ENCODE measurements around the gene ATP8B1.

Gene ATP8B1

GRCh38 chr18:57791192-57791591, 11.9 kb downstream of the ATP8B1 start:
- no peak for FAIRE-seq

DNA sequence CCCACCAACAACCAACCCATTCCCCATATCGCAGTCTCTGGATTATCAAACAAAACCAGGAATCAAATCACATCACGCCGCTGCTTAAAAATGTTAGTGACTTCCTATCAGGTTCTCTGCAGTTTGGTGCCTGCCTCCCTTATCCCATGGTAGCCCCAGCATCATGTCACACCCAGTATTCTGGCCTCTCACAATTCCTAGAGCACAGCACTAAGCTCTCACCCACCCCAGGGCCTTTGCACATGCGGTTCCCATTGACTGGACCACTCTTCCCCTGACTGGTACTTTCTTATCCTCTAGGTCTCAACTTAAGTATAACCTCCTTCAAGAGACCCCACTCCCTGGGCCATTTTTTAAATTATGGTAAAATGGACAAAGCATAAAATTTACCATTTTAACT, 12.8 kb downstream of the ATP8B1 start:
- FAIRE-seq: no peak

- no peak for FAIRE-seq
Measured at GRCh38 chr18:57789759-57790158, 13.4 kb downstream of the ATP8B1 start.

DNA sequence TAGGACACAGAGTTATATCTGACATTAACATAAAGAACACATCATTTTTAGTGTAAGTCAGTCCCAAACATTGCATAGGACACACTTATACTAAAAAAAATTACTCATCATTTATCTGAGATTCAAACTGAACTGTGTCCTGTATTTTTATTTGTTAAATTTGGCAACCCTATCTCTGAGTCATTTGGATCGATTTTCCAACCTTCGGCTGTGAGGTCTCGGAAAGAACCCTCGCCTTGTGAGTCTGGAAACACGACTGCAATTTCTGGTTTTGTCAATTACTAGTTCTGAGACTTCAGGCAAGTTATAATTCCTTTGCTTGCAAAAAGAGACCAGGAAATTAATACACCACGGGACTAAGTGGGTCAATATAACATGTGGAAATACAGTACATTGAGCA, 14.0 kb downstream of the ATP8B1 start:
- no peak for FAIRE-seq

GRCh38 chr18:57787068-57787685, 15.9 kb downstream of the ATP8B1 start:
- FAIRE-seq: no peak

- no peak for FAIRE-seq
Measured at GRCh38 chr18:57785751-57786437, 17.2 kb downstream of the ATP8B1 start.

DNA sequence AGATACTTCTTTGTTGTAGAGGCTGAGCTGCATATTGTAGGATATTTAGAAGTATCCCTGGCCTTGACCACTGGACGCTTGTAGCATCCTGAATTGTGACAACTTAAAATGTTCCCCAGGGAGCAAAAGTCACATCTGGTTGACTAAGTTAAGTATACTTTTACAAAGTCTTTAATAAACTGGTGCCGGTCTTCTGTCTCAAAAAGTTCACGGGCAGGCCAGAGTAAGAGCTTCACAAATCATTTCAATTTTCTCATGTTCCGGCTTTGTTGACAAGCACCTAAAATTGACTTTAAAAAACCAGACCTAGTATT, 18.4 kb downstream of the ATP8B1 start:
- no peak for FAIRE-seq

DNA sequence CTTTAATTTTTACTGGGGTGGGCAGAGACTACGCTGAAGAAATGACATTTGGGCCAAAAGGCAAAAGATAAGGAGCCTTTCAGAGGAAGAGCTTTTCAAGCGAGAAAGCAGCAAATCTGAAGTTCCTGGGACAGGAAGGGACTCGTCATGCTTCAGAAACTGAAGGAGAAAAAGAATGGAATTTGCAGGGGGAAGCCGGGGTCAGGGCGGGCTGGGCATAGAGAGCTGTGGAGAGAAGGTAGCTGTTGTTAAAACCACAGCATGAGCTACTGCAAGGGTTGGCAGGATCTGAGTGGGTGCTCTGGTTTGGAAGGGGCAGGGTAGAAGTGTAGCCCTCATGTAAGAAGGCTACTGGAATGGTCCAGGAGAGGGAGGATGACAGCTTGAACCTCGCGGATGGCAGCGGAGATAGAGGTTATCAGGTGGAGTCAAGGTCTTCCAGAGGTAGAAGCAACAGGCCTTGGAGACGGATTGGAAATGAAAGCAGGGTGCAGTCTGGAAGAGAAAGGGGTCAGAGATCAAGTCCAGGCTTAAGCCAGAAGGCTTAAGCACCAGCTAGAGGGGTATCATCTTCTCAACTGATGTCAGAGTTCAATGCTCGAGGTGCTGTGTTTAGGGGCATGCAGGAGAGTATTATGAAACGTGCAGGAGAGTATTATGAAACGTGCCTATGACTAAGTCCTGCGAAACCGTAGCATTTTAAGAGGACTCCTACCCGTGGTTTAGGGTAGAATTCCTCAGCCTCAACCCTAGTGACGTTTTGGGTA, 18.9 kb downstream of the ATP8B1 start:
- no peak for FAIRE-seq

- no peak for FAIRE-seq
Measured at GRCh38 chr18:57782049-57782448, 21.1 kb downstream of the ATP8B1 start.

DNA sequence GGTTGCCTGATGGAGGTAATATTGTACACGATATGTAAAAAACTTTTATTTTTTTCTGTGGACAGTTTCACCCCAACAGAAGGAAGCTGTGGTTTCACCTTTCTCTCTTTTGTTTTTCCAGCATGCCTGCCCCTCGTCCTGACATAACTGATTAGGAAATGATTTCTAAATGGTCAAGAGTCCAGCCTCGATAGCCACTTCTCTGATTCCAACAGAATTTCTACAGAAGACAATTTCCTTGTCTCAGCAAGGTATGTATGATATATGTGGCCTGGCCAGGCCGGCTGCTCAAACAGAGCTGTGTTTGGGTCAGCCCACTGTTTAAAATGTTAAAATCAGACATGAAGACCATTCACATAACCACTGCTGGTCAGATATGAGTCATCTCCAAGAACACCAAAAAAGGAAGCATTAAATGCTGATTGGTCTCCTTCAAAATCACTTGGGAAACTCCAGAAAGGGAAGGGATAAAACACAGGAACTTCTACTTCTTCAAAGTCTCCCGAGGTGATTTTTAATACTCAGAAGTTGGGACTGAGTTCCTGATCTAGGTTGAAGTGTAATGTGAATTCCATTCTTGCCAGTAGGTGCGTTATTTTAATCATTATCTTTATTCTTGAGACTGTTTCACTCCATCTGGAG, 22.3 kb downstream of the ATP8B1 start:
- FAIRE-seq: no peak

- FAIRE-seq: no peak
Measured at GRCh38 chr18:57780318-57780705, 22.8 kb downstream of the ATP8B1 start.

- no peak for FAIRE-seq
Measured at GRCh38 chr18:57776767-57777166, 26.3 kb downstream of the ATP8B1 start.

- FAIRE-seq: no peak
Measured at GRCh38 chr18:57776354-57776753, 26.8 kb downstream of the ATP8B1 start.

GRCh38 chr18:57775937-57776336, 27.2 kb downstream of the ATP8B1 start:
- no peak for FAIRE-seq

- no peak for FAIRE-seq
Measured at GRCh38 chr18:57772387-57772799, 30.7 kb downstream of the ATP8B1 start.

DNA sequence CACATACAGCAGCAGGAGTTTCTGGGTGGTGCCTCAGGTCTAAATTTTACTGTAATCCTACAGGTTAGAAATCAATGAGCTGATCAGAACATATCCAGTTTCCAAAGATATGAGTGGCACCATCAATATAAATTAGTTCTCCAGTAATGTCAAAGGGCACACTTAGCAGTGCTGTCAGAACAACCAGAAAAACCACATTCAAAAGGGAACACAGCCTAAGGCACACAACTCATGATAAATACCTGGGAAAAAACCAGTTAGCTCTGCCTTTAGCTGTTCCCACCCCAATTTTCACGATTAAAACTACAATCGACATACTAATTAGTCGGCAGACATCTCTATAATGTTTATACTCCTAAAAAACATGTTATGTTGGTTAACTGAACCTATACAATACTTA, 31.5 kb downstream of the ATP8B1 start:
- no peak for FAIRE-seq

GRCh38 chr18:57771193-57771592, 31.9 kb downstream of the ATP8B1 start:
- no peak for FAIRE-seq

GRCh38 chr18:57768537-57769326, 34.4 kb downstream of the ATP8B1 start:
- no peak for FAIRE-seq

GRCh38 chr18:57767259-57768050, 35.7 kb downstream of the ATP8B1 start:
- no peak for FAIRE-seq

DNA sequence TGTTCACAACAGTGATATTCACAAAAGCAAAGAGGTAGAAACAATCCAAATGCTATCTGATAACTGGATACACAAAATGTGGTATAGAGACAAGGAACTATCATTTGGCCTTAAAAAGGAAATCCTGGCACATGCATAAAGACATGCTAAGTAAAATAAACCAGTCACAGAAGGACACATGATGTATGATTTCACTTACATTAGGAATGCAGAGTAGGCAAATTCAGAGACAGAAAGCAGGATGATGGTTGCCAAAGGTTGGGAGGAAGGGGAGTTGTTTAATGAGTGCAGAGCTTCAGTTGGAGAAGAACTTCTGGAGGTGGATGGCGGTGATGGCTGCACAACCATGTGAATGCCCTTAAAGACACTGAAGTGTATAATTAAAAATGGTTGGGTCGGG, 38.1 kb downstream of the ATP8B1 start:
- FAIRE-seq: no peak

DNA sequence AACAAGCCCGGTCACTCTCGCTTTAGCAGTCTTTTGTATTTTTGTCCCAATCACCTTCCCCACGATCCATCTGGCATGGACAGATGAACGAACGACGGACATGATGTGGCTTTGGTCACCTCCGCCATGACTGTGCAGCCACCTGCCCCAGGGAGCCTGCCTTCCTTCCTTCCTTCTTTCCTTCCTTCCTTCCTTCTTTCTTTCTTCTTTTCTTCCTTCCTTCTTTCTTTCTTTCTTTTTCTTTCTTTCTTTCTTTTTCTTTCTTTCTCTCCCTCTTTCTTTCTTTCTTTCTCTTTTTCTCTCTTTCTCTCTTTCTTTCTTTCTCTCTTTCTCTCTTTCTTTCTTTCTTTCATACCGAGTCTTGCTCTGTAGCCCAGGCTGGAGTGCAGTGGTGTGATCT, 39.0 kb downstream of the ATP8B1 start:
- no peak for FAIRE-seq

- FAIRE-seq: no peak
Measured at GRCh38 chr18:57762686-57763085, 40.4 kb downstream of the ATP8B1 start.

Measured in A204.1 (cell line).